ENCODE measurements around the gene MTM1. TPM values are rescaled to one million over a fixed set of nuclear protein-coding genes. Genes with fewer than 3 reads are reported as not detected.

The MTM1 gene
- total RNA-seq, 4 donors from 2014 or later: 3.8 to 26.7 (median 13.1) TPM

GRCh38 chrX:150540965-150541364 lies 27.5 kb upstream of the MTM1 start:
- H3K9me3 ChIP-seq: no peaks in the 10 kb centered on the region
- H3K4me1 ChIP-seq: no peaks in the 10 kb centered on the region
- H3K36me3 ChIP-seq: no peaks in the 10 kb centered on the region
- intact Hi-C loops (cut with DNase I; ENCODE audit: low total_unique reads): no loop called here
- H3K4me3 ChIP-seq: no peak overlapping the region
- no peak overlapping the region for H3K27ac ChIP-seq
- TF ChIP-seq POLR2A (IDR thresholded peaks at IDR 0.05) (no peak), CTCF (IDR thresholded peaks at IDR 0.05) (no peak)
- no peak for DNase-seq
- H3K27me3 ChIP-seq: no peaks in the 10 kb centered on the region

GRCh38 chrX:150542846-150543229 lies 25.6 kb upstream of the MTM1 start:
- Histone ChIP-seq H3K36me3 (no peaks in the 10 kb centered on the region), H3K27ac (no peak overlapping the region)
- intact Hi-C loops (cut with DNase I; ENCODE audit: low total_unique reads): no loop called here

GRCh38 chrX:150543230-150544155 lies 24.9 kb upstream of the MTM1 start:
- Histone ChIP-seq H3K36me3 (no peaks in the 10 kb centered on the region), H3K4me1 (no peaks in the 10 kb centered on the region), H3K4me3 (no peak overlapping the region), H3K9me3 (no peaks in the 10 kb centered on the region), H3K27me3 (no peaks in the 10 kb centered on the region), H3K27ac (no peak overlapping the region)
- intact Hi-C loops (cut with DNase I; ENCODE audit: low total_unique reads): no loop called here
- no peak for DNase-seq
- TF ChIP-seq CTCF (IDR thresholded peaks at IDR 0.05) (no peak), POLR2A (IDR thresholded peaks at IDR 0.05) (no peak)

More at GRCh38 chrX:150542846-150543229, 25.6 kb upstream of the MTM1 start:
- H3K4me3 ChIP-seq: no peak overlapping the region
- no peak for DNase-seq
- no peaks in the 10 kb centered on the region for H3K4me1 ChIP-seq
- no peaks in the 10 kb centered on the region for H3K9me3 ChIP-seq
- no peaks in the 10 kb centered on the region for H3K27me3 ChIP-seq
- TF ChIP-seq CTCF (IDR thresholded peaks at IDR 0.05): no peak
- TF ChIP-seq POLR2A (IDR thresholded peaks at IDR 0.05): no peak

- H3K9me3 ChIP-seq: no peaks in the 10 kb centered on the region
- no peak for TF ChIP-seq POLR2A (IDR thresholded peaks at IDR 0.05)
- TF ChIP-seq CTCF (IDR thresholded peaks at IDR 0.05): no peak
- H3K36me3 ChIP-seq: no peaks in the 10 kb centered on the region
- H3K27ac ChIP-seq: no peak overlapping the region
- H3K4me1 ChIP-seq: no peaks in the 10 kb centered on the region
- DNase-seq: no peak
- H3K4me3 ChIP-seq: no peak overlapping the region
- no peaks in the 10 kb centered on the region for H3K27me3 ChIP-seq
- intact Hi-C loops (cut with DNase I; ENCODE audit: low total_unique reads): no loop called here
These were observed 24.1 kb upstream of the MTM1 start for GRCh38 chrX:150544222-150544787.

Data from uterus (tissue), 4 donors.